HEK293 (cell line): ENCODE data around the gene GTF2A1.

Experiments used
- CTCF ChIA-PET: fragments of 350-600 bp; formaldehyde crosslinking; extraction: SDS; loops from one replicate; lab custom pipeline; 2021; ENCODE audit warnings: antibody characterized with exemption; lab: Yijun Ruan, JAX
- POLR2A ChIA-PET: fragments of 300-600 bp; formaldehyde crosslinking; extraction: SDS; loops from one replicate; lab custom pipeline; 2020; ENCODE audit warnings: antibody characterized with exemption, inconsistent platforms; lab: Yijun Ruan, JAX
- H3K27ac ChIP-seq: fragments of 200-500 bp; sonication (Bioruptor generic); 2 replicates; pipeline ENCODE4 v1.5.1; 2014; ENCODE audit warnings: low read depth, low read length, control low read depth, inconsistent platforms; ENCODE audit errors: extremely low read depth
- H3K36me3 ChIP-seq, 2 experiments: fragments of 200-500 bp in 1 of 2; sonication (Bioruptor generic) in 1 of 2; 1 replicate in 1 of 2; 2 replicates in 1 of 2; pipeline ENCODE4 v1.5.1; 2014 to 2017; ENCODE audit warnings: inconsistent platforms in 2 of 2, low read length in 2 of 2; ENCODE audit not compliant: control insufficient read depth in 2 of 2, insufficient read depth in 1 of 2
- H3K4me1 ChIP-seq: fragments of 200-500 bp; sonication (Bioruptor generic); 2 replicates; pipeline ENCODE4 v1.5.1; 2014; ENCODE audit warnings: mild to moderate bottlenecking, low read length, inconsistent platforms; ENCODE audit not compliant: control insufficient read depth, insufficient read depth
- H3K4me3 ChIP-seq: 2 replicates; pipeline ENCODE4 v1.5.1; 2011; ENCODE audit warnings: low read depth, mild to moderate bottlenecking, control low read depth, low read length, moderate library complexity
- H3K9me3 ChIP-seq: fragments of 200-500 bp; sonication (Bioruptor generic); 2 replicates; pipeline ENCODE4 v1.5.1; 2014; ENCODE audit warnings: low read depth, low read length, inconsistent platforms; ENCODE audit not compliant: control insufficient read depth, insufficient read depth
- KLF16 ChIP-seq: fragments of 450-650 bp; formaldehyde crosslinking; IDR thresholded peaks from 2 replicates; pipeline ENCODE4 v1.5.1; 2017; ENCODE audit warnings: missing biosample characterization, missing genetic modification characterization
- KLF8 ChIP-seq: fragments of 450-650 bp; formaldehyde crosslinking; IDR thresholded peaks from 2 replicates; pipeline ENCODE4 v1.5.1; 2016; ENCODE audit warnings: missing biosample characterization, missing genetic modification characterization
- MZF1 ChIP-seq: fragments of 450-650 bp; formaldehyde crosslinking; IDR thresholded peaks from 2 replicates; pipeline ENCODE4 v1.5.1; 2017; ENCODE audit warnings: missing biosample characterization, missing genetic modification characterization, borderline replicate concordance
- ZBTB8A ChIP-seq: fragments of 450-650 bp; formaldehyde crosslinking; IDR thresholded peaks from 2 replicates; pipeline ENCODE4 v1.5.1; 2016; ENCODE audit warnings: missing biosample characterization, missing genetic modification characterization
- ZNF112 ChIP-seq: fragments of 450-650 bp; formaldehyde crosslinking; IDR thresholded peaks from 2 replicates; pipeline ENCODE4 v1.5.0; 2017; ENCODE audit warnings: missing biosample characterization, missing genetic modification characterization
- ZNF132 ChIP-seq: fragments of 450-650 bp; formaldehyde crosslinking; IDR thresholded peaks from 2 replicates; pipeline ENCODE4 v1.5.1; 2017; ENCODE audit warnings: missing biosample characterization, missing genetic modification characterization, borderline replicate concordance
- ZNF16 ChIP-seq: fragments of 450-650 bp; formaldehyde crosslinking; IDR thresholded peaks from 2 replicates; pipeline ENCODE4 v1.5.1; 2016; ENCODE audit warnings: low read depth, missing biosample characterization, missing genetic modification characterization
- ZNF24 ChIP-seq: fragments of 450-650 bp; formaldehyde crosslinking; IDR thresholded peaks from 2 replicates; pipeline ENCODE4 v1.5.1; 2016; ENCODE audit warnings: missing biosample characterization, missing genetic modification characterization
- ZNF248 ChIP-seq: fragments of 450-650 bp; formaldehyde crosslinking; IDR thresholded peaks from 2 replicates; pipeline ENCODE4 v1.5.1; 2017; ENCODE audit warnings: missing biosample characterization, missing genetic modification characterization
- ZNF302 ChIP-seq: fragments of 450-650 bp; formaldehyde crosslinking; IDR thresholded peaks from 2 replicates; pipeline ENCODE4 v1.5.1; 2016; ENCODE audit warnings: missing biosample characterization, missing genetic modification characterization, low read depth
- ZNF391 ChIP-seq: fragments of 450-650 bp; formaldehyde crosslinking; IDR thresholded peaks from 2 replicates; pipeline ENCODE4 v1.5.1; 2016; ENCODE audit warnings: low read depth, missing biosample characterization, missing genetic modification characterization, borderline replicate concordance
- ZNF521 ChIP-seq: fragments of 450-650 bp; formaldehyde crosslinking; IDR thresholded peaks from 2 replicates; pipeline ENCODE4 v1.5.1; 2017; ENCODE audit warnings: missing biosample characterization, mild to moderate bottlenecking, missing genetic modification characterization
- ZNF623 ChIP-seq: fragments of 450-650 bp; formaldehyde crosslinking; IDR thresholded peaks from 2 replicates; pipeline ENCODE4 v1.5.1; 2016; ENCODE audit warnings: missing biosample characterization, missing genetic modification characterization
- ZNF660 ChIP-seq: fragments of 450-650 bp; IDR thresholded peaks from 2 replicates; pipeline ENCODE4 v1.5.1; 2018; ENCODE audit warnings: missing biosample characterization, mild to moderate bottlenecking, missing genetic modification characterization
- ZNF664 ChIP-seq: fragments of 450-650 bp; formaldehyde crosslinking; IDR thresholded peaks from 2 replicates; pipeline ENCODE4 v1.5.1; 2016; ENCODE audit warnings: missing biosample characterization, missing genetic modification characterization
- TF ChIP-seq, protein P1 (sequence below): fragments of 450-650 bp; formaldehyde crosslinking; IDR thresholded peaks from 2 replicates; pipeline ENCODE4 v1.5.1; 2016; ENCODE audit warnings: missing biosample characterization, missing genetic modification characterization
- TF ChIP-seq, protein P2 (sequence below): fragments of 450-650 bp; formaldehyde crosslinking; IDR thresholded peaks from 2 replicates; pipeline ENCODE4 v1.5.1; 2016; ENCODE audit warnings: missing biosample characterization, missing genetic modification characterization
- TF ChIP-seq, protein P3 (sequence below): fragments of 450-650 bp; formaldehyde crosslinking; IDR thresholded peaks from 2 replicates; pipeline ENCODE4 v1.5.1; 2017; ENCODE audit warnings: missing biosample characterization, missing genetic modification characterization
- TF ChIP-seq, protein P4 (sequence below): fragments of 450-650 bp; formaldehyde crosslinking; IDR thresholded peaks from 2 replicates; pipeline ENCODE4 v1.5.1; 2016; ENCODE audit warnings: missing biosample characterization, missing genetic modification characterization
- TF ChIP-seq, protein P5 (sequence below): fragments of 450-650 bp; formaldehyde crosslinking; IDR thresholded peaks from 2 replicates; pipeline ENCODE4 v1.5.1; 2017; ENCODE audit warnings: missing biosample characterization, mild to moderate bottlenecking, missing genetic modification characterization, moderate library complexity

Gene GTF2A1

DNA sequence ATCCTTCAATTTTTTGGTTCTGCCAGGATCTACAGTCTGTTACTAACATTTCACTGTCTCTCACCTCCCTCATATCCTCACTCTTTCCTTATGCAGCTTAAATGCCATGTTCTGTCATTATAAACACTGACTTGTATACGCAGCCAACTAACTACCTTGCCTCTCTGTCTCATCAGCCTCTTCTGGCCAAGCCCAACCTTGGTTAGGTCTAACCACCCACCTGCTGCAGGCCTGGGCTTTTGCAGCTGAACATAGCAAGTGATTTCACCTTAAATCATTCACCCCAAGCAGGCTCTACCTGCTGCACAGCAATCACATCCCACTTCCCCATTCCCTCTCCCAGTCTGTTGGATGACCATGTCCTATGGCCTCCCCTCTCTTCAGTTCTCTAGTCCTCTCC is 91.5 kb downstream of the GTF2A1 start:
- POLR2A ChIA-PET, result no interaction called here
- no peaks in the 10 kb centered on the region for H3K4me1 ChIP-seq

DNA sequence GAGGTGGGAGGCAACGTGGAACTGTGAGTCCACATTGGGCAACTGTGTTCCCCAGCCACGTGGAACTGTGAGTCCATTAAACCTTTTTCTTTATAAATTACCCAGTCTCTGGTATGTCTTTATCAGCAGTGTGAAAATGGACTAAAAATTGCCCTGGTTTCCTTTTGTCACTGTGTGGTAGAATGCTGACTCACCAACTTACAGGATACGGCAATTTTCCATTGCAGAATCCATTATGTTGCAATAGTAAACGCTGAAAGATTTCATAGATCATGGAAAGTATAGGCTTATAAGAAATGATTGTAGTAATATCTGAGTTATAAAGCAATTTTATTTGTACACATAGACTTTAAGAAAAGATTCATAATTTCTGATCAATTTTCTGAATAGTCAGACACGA is 93.0 kb downstream of the GTF2A1 start:
- CTCF ChIA-PET, result no interaction called here
- POLR2A ChIA-PET, result no interaction called here
- no peaks in the 10 kb centered on the region for H3K4me1 ChIP-seq
- no peaks in the 10 kb centered on the region for H3K36me3 ChIP-seq
- H3K4me3 ChIP-seq, result no peak overlapping the region
- no peak overlapping the region for H3K27ac ChIP-seq
- H3K9me3 ChIP-seq, result no peaks in the 10 kb centered on the region
- no peak for TF ChIP-seq ZNF660 (tag by site-specific recombination)
- TF ChIP-seq, protein P1, sequence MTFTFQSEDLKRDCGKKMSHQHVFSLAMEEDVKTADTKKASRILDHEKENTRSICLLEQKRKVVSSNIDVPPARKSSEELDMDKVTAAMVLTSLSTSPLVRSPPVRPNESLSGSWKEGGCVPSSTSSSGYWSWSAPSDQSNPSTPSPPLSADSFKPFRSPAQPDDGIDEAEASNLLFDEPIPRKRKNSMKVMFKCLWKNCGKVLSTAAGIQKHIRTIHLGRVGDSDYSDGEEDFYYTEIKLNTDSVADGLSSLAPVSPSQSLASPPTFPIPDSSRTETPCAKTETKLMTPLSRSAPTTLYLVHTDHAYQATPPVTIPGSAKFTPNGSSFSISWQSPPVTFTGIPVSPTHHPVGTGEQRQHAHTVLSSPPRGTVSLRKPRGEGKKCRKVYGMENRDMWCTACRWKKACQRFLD, result no peak
- TF ChIP-seq KLF16 (tag by site-specific recombination), result no peak
- TF ChIP-seq KLF8, result no peak
- TF ChIP-seq MZF1 (tag by site-specific recombination), result no peak
- no peak for TF ChIP-seq ZBTB8A (tag by site-specific recombination)
- no peak for TF ChIP-seq ZNF24 (tag by site-specific recombination)
- no peak for TF ChIP-seq ZNF248
- TF ChIP-seq, protein P2, sequence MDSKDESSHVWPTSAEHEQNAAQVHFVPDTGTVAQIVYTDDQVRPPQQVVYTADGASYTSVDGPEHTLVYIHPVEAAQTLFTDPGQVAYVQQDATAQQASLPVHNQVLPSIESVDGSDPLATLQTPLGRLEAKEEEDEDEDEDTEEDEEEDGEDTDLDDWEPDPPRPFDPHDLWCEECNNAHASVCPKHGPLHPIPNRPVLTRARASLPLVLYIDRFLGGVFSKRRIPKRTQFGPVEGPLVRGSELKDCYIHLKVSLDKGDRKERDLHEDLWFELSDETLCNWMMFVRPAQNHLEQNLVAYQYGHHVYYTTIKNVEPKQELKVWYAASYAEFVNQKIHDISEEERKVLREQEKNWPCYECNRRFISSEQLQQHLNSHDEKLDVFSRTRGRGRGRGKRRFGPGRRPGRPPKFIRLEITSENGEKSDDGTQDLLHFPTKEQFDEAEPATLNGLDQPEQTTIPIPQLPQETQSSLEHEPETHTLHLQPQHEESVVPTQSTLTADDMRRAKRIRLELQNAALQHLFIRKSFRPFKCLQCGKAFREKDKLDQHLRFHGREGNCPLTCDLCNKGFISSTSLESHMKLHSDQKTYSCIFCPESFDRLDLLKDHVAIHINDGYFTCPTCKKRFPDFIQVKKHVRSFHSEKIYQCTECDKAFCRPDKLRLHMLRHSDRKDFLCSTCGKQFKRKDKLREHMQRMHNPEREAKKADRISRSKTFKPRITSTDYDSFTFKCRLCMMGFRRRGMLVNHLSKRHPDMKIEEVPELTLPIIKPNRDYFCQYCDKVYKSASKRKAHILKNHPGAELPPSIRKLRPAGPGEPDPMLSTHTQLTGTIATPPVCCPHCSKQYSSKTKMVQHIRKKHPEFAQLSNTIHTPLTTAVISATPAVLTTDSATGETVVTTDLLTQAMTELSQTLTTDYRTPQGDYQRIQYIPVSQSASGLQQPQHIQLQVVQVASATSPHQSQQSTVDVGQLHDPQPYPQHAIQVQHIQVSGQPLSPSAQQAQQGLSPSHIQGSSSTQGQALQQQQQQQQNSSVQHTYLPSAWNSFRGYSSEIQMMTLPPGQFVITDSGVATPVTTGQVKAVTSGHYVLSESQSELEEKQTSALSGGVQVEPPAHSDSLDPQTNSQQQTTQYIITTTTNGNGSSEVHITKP, result no peak
- no peak for TF ChIP-seq ZNF623
- no peak for TF ChIP-seq ZNF664 (tag by site-specific recombination)
- TF ChIP-seq ZNF112 (tag by site-specific recombination), result no peak
- no peak for TF ChIP-seq ZNF302
- TF ChIP-seq ZNF391 (tag by site-specific recombination), result no peak
- no peak for TF ChIP-seq ZNF16
- no peak for TF ChIP-seq ZNF521 (tag by site-specific recombination)
- TF ChIP-seq, protein P3, sequence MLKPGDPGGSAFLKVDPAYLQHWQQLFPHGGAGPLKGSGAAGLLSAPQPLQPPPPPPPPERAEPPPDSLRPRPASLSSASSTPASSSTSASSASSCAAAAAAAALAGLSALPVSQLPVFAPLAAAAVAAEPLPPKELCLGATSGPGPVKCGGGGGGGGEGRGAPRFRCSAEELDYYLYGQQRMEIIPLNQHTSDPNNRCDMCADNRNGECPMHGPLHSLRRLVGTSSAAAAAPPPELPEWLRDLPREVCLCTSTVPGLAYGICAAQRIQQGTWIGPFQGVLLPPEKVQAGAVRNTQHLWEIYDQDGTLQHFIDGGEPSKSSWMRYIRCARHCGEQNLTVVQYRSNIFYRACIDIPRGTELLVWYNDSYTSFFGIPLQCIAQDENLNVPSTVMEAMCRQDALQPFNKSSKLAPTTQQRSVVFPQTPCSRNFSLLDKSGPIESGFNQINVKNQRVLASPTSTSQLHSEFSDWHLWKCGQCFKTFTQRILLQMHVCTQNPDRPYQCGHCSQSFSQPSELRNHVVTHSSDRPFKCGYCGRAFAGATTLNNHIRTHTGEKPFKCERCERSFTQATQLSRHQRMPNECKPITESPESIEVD (tag by site-specific recombination), result no peak
- TF ChIP-seq, protein P4, sequence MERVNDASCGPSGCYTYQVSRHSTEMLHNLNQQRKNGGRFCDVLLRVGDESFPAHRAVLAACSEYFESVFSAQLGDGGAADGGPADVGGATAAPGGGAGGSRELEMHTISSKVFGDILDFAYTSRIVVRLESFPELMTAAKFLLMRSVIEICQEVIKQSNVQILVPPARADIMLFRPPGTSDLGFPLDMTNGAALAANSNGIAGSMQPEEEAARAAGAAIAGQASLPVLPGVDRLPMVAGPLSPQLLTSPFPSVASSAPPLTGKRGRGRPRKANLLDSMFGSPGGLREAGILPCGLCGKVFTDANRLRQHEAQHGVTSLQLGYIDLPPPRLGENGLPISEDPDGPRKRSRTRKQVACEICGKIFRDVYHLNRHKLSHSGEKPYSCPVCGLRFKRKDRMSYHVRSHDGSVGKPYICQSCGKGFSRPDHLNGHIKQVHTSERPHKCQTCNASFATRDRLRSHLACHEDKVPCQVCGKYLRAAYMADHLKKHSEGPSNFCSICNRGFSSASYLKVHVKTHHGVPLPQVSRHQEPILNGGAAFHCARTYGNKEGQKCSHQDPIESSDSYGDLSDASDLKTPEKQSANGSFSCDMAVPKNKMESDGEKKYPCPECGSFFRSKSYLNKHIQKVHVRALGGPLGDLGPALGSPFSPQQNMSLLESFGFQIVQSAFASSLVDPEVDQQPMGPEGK (tag by site-specific recombination), result no peak

More for the DNA sequence above, 91.5 kb downstream of the GTF2A1 start:
- Histone ChIP-seq H3K36me3 (no peaks in the 10 kb centered on the region), H3K4me3 (no peak overlapping the region)
- TF ChIP-seq, protein P5, sequence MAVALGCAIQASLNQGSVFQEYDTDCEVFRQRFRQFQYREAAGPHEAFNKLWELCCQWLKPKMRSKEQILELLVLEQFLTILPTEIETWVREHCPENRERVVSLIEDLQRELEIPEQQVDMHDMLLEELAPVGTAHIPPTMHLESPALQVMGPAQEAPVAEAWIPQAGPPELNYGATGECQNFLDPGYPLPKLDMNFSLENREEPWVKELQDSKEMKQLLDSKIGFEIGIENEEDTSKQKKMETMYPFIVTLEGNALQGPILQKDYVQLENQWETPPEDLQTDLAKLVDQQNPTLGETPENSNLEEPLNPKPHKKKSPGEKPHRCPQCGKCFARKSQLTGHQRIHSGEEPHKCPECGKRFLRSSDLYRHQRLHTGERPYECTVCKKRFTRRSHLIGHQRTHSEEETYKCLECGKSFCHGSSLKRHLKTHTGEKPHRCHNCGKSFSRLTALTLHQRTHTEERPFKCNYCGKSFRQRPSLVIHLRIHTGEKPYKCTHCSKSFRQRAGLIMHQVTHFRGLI, result peak; percentile 75
- no peak for TF ChIP-seq ZNF132 (tag by site-specific recombination)
- TF ChIP-seq, all 188 proteins: peak for 1
- CTCF ChIA-PET, result no interaction called here
- H3K9me3 ChIP-seq, result no peaks in the 10 kb centered on the region
- no peak overlapping the region for H3K27ac ChIP-seq
